ENCODE data around the gene OSTM1.
"Not testable (repeated sequence)": the region's sequence is repeated elsewhere in the genome, so short reads cannot be mapped to it uniquely, and the experiment has no call there.

OSTM1 gene

GRCh38 chr6:108016283-108016682, 58.3 kb downstream of the OSTM1 start:
- not testable (repeated sequence) for DNase-seq

DNA sequence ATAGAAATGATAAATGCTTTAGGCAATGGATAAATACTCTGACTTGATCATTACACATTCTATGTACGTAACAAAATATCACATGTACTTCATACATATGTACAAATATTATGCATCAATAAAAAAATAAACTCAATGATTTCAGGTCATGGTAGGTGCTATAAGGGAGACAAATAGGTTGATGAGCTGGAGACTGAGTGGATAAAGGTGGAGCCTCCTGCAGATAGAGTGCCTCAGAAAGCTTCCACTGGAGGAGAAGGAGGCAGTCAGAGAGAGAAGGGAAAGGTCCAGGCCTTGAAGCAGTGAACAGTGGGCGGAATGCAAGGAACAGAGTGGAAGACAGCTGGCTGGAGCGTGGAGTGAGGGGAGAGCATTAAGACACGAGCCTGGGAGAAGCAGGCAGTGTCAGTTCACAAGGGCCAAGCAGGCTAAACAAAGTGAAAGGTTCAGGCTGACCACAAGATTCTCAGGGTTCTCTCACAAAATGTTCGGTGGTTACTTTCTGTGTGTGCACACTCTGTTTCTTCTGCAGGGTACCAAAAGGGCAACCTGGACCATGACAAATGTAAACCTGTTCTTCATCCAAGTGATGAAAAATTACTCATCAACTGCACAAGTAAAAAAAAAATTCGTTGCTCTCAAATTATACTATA, 60.6 kb downstream of the OSTM1 start:
- no peak for DNase-seq

DNA sequence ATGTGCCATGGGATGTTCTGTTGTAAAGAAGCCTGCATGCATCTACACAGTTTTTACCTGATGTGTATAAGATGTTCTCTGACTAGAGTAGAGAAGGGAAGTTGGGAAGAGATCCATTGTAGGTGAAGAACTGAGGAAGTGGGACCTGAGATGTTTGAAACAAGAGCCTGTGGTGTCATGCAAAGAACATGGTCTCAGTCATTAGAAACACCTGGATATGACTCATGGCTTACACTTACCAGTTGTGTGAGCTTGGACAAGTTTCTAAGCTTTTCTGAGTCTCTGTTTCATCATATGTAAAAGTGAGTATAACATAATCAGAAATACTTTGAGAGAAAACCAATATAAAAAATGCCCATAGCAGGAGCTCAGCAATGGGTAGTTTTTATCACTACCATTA, 64.6 kb downstream of the OSTM1 start:
- DNase-seq = no peak

DNA sequence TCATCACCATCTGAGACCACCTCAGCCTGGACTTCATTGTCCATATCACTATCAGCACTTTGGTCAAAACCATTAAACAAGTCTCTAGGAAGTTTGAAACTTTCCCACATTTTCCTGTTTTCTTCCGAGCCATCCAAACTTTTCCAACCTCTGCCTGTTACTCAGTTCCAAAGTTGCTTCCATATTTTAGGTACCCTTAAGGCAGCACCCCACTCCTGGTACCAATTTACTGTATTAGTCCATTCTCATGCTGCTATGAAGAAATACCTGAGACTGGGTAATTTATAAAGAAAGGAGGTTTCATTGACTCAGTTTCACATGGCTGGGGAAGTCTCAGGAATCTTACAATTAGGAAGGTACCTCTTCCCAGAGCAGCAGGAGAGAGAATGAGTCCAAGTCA, 65.3 kb downstream of the OSTM1 start:
- DNase-seq = not testable (repeated sequence)

GRCh38 chr6:108008363-108008762, 66.2 kb downstream of the OSTM1 start:
- no peak for DNase-seq

DNA sequence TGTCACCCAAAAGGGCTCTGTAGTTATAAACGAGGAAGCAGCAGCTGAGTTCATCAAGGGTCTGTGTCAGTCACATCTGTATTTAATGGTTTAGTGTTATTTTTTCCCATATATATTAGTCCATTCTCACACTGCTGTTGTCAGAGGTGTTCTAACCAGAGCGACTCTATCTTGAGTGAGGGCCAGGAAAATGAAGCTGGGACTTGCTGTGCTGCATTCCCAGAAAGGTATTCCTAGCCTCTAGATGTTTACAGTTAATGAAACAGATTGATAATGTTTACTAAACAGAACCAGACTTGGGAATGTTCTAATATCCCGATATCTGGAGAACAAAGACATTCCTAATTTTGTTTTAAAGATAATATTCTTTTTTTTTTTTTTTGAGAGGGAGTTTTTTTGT, 68.6 kb downstream of the OSTM1 start:
- DNase-seq = no peak

- DNase-seq = no peak
Measured at GRCh38 chr6:108004861-108005260, 69.7 kb downstream of the OSTM1 start.

GRCh38 chr6:108002365-108003221, 71.9 kb downstream of the OSTM1 start:
- peak; percentile 69 for DNase-seq

- no peak for DNase-seq
Measured at GRCh38 chr6:108001696-108002231, 72.8 kb downstream of the OSTM1 start.

GRCh38 chr6:108000259-108000658, 74.3 kb downstream of the OSTM1 start:
- DNase-seq = not testable (repeated sequence)

DNA sequence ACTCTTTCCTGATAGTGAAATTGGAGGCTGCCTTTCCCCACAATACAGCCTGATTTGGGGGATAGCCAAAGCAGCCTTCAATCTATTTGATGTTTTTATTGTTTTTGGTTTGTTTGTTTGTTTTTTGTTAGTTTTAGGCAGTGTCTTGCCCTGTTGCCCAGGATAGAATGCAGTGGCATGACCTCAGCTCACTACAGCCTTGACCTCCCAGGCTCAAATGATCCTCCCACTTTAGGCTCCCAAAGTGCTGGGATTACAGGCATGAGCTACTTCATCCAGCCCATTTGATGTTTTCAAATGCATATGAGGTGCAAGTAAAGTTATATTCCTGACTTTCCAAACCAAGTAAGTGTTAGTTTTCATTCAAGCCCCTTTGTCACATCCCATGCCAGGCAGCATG, 75.2 kb downstream of the OSTM1 start:
- no peak for DNase-seq

- no peak for DNase-seq
Measured at GRCh38 chr6:107991772-107992550, 82.6 kb downstream of the OSTM1 start.

Measured in retina (tissue), 1 donor.